Chondrocyte (in vitro differentiated cells): ENCODE measurements around the gene NOL9. TPM values are rescaled to one million over a fixed set of nuclear protein-coding genes. Genes with fewer than 3 reads are reported as not detected.

Experiments
- DNase-seq: peaks from one replicate; pipeline ENCODE4 v3.0.0; 2021; ENCODE audit warnings: mixed read lengths, low spot score
- H3K27ac Mint-ChIP-seq: one replicate; pipeline ENCODE4 v1.8.0; 2021; ENCODE audit warnings: mild to moderate bottlenecking, moderate library complexity, mixed read lengths; ENCODE audit not compliant: unreplicated experiment
- H3K27me3 Mint-ChIP-seq: 2 replicates; pipeline ENCODE4 v1.8.0; 2021; ENCODE audit warnings: low read depth, mixed read lengths
- H3K36me3 Mint-ChIP-seq: 2 replicates; pipeline ENCODE4 v1.8.0; 2021; ENCODE audit warnings: low read depth, mixed read lengths
- H3K4me1 Mint-ChIP-seq: 2 replicates; pipeline ENCODE4 v1.8.0; 2021; ENCODE audit warnings: low read depth, mild to moderate bottlenecking, mixed read lengths
- H3K4me3 Mint-ChIP-seq: one replicate; pipeline ENCODE4 v1.8.0; 2021; ENCODE audit warnings: mild to moderate bottlenecking, moderate library complexity, mixed read lengths; ENCODE audit not compliant: unreplicated experiment
- H3K9me3 Mint-ChIP-seq: 2 replicates; pipeline ENCODE4 v1.8.0; 2021; ENCODE audit warnings: low read depth, mixed read lengths
- CTCF ChIP-seq: fragments of 200-600 bp; sonication (generic); IDR thresholded peaks from 2 replicates; pipeline ENCODE4 v1.5.0; 2021; ENCODE audit warnings: antibody characterized with exemption, mild to moderate bottlenecking, moderate library complexity
- total RNA-seq: library from RNA; stranded (reverse); gene quantifications from 3 replicates; pipeline ENCODE4 v1.2.1, GENCODE V29; 2021

The NOL9 gene
- total RNA-seq, 1 donor from 2014 or later, result 27.0 TPM

DNA sequence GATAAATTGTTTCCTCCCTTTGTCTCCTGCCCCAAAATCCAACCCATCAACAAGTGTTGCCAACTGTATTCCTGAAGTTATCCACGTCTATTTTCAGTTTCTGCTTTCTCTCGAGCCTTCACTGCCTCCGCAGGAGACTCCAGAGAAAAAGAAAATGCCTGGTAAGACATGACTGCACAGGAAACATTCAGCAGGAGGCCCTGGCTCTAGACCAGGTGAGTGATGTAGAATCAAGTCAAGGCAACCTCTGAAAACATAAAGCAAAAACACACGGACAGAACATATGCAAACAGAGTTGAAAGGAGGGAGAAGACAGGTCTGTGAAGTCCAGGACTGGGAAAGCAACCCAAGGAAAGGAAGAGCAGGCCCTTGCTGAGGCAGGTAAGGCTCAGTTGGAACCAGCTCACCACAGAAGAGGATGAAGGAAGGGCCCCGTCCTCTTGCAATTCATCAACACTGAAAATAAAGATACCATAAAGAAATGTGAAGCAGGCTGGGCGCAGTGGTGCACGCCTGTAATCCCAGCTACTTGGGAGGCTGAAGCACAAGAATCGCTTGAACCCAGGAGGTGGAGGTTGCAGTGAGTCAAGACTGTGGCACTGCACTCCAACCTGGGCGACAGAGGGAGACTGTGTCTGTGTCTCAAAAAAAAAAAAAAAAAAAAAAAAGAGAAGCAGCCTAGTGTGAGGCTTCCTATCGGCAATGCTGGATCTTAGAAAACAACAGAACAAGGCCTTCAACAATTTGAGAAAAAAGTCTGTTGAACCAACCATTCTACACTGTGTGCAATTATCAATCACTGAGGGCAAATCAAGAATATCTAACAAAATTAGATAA, 8.8 kb downstream of the NOL9 start:
- H3K4me3 Mint-ChIP-seq, result no peak overlapping the region
- H3K4me1 Mint-ChIP-seq, result peaks cover 18% of the 10 kb centered on the region
- no peaks in the 10 kb centered on the region for H3K9me3 Mint-ChIP-seq
- H3K36me3 Mint-ChIP-seq, result peaks cover 25% of the 10 kb centered on the region
- no peak for TF ChIP-seq CTCF
- DNase-seq, result no peak
- H3K27ac Mint-ChIP-seq, result peak overlapping the region; percentile 60
- H3K27me3 Mint-ChIP-seq, result no peaks in the 10 kb centered on the region

GRCh38 chr1:6544831-6545230, 9.5 kb downstream of the NOL9 start:
- DNase-seq, result no peak
- peaks cover 19% of the 10 kb centered on the region for H3K4me1 Mint-ChIP-seq
- no peaks in the 10 kb centered on the region for H3K27me3 Mint-ChIP-seq
- peaks cover 24% of the 10 kb centered on the region for H3K36me3 Mint-ChIP-seq
- no peak overlapping the region for H3K4me3 Mint-ChIP-seq
- no peaks in the 10 kb centered on the region for H3K9me3 Mint-ChIP-seq
- no peak overlapping the region for H3K27ac Mint-ChIP-seq
- TF ChIP-seq CTCF, result no peak

DNA sequence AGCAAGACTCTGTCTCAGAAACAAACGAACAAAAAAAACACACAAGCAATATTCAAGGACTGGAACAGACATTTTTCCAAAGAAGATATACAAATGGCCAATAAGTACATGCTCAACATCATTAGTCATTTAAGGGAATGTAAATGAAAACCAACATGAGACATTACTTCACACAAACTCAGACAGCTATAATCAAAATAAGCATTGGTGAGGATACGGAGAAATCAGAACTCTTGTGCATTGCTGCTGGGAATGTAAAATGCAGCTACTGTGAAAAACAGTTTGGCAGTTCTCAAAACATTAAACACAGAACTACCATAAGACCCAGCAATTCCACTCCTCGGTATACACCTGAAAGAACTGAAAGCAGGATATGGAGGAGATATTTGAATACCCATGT, 15.4 kb downstream of the NOL9 start:
- Mint-ChIP-seq H3K4me3 (peak overlapping the region; percentile 3), H3K4me1 (peaks cover 27% of the 10 kb centered on the region), H3K9me3 (no peaks in the 10 kb centered on the region), H3K27me3 (no peaks in the 10 kb centered on the region), H3K27ac (peak overlapping the region; percentile 85), H3K36me3 (peaks cover 9% of the 10 kb centered on the region)
- DNase-seq, result no peak
- no peak for TF ChIP-seq CTCF

GRCh38 chr1:6536291-6536690, 18.0 kb downstream of the NOL9 start:
- TF ChIP-seq CTCF, result no peak
- Mint-ChIP-seq H3K9me3 (no peaks in the 10 kb centered on the region), H3K36me3 (peaks cover 18% of the 10 kb centered on the region)

DNA sequence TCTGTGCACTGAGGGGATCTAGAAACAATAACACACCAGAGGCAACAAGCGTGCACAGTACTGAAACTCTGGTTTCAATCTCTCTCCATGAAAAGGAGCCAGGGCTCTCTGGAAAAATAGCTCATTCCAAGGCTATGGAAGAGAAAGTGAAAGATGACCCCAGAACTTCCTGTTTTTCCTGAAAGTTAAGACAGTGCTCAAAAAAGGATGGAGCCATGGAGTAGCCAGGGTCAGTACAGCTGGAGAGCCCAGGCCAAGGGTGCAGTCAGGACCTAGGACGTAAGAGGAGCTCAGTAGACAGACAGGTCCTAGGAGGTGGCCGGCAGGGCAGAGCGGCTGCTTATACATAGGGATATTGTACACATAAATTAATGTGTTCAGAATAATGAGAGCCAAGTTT, 19.1 kb downstream of the NOL9 start:
- no peak for TF ChIP-seq CTCF
- Mint-ChIP-seq H3K4me1 (peaks cover 23% of the 10 kb centered on the region), H3K9me3 (no peaks in the 10 kb centered on the region), H3K36me3 (peaks cover 22% of the 10 kb centered on the region), H3K4me3 (no peak overlapping the region), H3K27ac (peak overlapping the region; percentile 23), H3K27me3 (no peaks in the 10 kb centered on the region)
- no peak for DNase-seq

More at GRCh38 chr1:6536291-6536690, 18.0 kb downstream of the NOL9 start:
- no peak for DNase-seq
- Mint-ChIP-seq H3K4me3 (no peak overlapping the region), H3K27ac (no peak overlapping the region), H3K27me3 (no peaks in the 10 kb centered on the region), H3K4me1 (peaks cover 23% of the 10 kb centered on the region)
